ENCODE results near the gene NAV2. TPM values are rescaled to one million over a fixed set of nuclear protein-coding genes. Genes with fewer than 3 reads are reported as not detected.

The NAV2 gene
- total RNA-seq, 3 donors from 2014 or later, result 21.9 to 65.9 (median 30.9) TPM

DNA sequence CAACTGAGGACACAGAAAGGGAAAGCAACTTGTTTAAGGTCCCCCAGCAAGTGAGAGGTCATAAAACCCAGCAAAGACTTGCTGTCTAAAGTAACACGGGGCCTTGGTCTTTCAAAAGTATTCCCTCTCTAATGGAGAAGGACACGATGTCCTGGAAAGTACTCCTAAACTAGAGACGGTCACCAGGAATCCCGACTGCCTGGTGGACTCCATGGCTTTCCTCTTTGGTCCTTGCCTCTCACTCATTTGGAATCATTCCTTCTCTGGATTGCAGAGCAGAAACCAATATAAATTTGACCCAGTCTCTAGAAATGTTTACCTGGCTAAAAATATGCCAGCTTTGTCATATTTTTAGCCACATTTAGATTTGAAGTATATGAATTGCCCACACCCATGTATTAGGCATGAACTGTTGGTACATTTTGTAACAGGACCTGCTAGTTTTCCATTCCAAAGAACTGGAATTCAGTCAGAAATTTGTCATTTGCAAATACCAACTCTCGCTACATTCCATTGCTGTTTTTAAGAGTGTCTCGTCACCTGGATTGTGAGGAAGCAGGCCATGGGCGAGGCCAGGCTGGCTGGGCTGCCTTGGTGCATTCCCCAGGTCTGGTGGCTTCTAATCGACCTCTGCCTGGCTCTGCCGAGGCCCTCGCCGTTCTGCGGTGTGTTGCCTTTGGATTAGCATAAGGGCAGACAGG is 12.9 kb downstream of the NAV2 start:
- Histone ChIP-seq H3K4me1 (ENCODE audit: low read depth) (no peaks in the 10 kb centered on the region), H3K4me3 (no peak overlapping the region), H3K36me3 (ENCODE audit: low read depth) (no peaks in the 10 kb centered on the region), H3K9me3 (no peaks in the 10 kb centered on the region)
- ATAC-seq, result no peak
- TF ChIP-seq, protein P1, sequence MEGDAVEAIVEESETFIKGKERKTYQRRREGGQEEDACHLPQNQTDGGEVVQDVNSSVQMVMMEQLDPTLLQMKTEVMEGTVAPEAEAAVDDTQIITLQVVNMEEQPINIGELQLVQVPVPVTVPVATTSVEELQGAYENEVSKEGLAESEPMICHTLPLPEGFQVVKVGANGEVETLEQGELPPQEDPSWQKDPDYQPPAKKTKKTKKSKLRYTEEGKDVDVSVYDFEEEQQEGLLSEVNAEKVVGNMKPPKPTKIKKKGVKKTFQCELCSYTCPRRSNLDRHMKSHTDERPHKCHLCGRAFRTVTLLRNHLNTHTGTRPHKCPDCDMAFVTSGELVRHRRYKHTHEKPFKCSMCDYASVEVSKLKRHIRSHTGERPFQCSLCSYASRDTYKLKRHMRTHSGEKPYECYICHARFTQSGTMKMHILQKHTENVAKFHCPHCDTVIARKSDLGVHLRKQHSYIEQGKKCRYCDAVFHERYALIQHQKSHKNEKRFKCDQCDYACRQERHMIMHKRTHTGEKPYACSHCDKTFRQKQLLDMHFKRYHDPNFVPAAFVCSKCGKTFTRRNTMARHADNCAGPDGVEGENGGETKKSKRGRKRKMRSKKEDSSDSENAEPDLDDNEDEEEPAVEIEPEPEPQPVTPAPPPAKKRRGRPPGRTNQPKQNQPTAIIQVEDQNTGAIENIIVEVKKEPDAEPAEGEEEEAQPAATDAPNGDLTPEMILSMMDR (IDR thresholded peaks at IDR 0.05), result no peak
- no peak for DNase-seq
- intact Hi-C loops (cut with DNase I, micrococcal nuclease), result no loop called here

DNA sequence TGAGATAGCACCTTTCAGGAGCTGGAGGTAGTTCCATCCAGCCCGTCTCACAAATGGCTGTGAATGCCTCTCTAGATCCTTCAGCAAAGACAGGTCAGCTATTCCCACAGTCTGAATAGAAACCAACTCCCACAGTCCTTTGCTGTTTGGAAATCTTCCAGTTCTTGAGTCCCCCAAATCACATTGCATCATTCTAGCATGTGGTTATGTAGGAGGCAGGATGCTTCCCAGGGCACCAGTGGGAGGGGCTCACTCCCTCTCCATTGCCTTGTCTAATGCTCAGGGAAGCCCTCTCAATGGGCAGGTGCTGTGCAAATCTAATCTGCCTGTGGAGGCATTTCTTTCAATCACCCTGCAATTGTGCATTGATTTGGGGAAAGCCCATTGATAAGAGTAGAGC is 14.6 kb downstream of the NAV2 start:
- Histone ChIP-seq H3K36me3 (ENCODE audit: low read depth) (no peaks in the 10 kb centered on the region), H3K9me3 (no peaks in the 10 kb centered on the region), H3K4me1 (ENCODE audit: low read depth) (no peaks in the 10 kb centered on the region), H3K4me3 (no peak overlapping the region)
- ATAC-seq (no peak), DNase-seq (no peak)
- intact Hi-C loops (cut with DNase I, micrococcal nuclease), result no loop called here
- TF ChIP-seq, protein P1 (IDR thresholded peaks at IDR 0.05), result no peak

DNA sequence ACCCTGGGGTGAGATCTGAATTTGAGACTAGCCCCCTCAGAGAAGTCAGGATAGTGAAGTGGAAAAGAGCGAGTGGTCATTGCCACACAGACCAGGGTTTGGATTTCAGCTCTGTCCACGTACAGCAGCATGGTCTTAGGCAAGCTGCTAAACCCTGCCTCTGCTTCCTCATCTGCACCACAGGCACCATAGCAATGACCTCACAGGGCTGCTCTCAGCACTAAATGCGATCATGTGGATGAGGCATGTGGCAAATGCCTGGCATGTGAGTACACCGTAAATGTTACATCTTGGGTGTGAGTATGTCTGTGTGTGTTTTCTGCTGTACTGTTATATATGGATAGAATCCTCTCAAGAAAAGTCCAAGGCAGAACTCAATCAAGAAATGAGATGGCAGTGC is 15.8 kb downstream of the NAV2 start:
- DNase-seq (no peak), ATAC-seq (no peak)
- H3K4me1 ChIP-seq (ENCODE audit: low read depth), result no peaks in the 10 kb centered on the region
- TF ChIP-seq, protein P1 (IDR thresholded peaks at IDR 0.05), result no peak
- intact Hi-C loops (cut with DNase I, micrococcal nuclease), result no loop called here
- no peaks in the 10 kb centered on the region for H3K36me3 ChIP-seq (ENCODE audit: low read depth)
- H3K9me3 ChIP-seq, result no peaks in the 10 kb centered on the region
- no peak overlapping the region for H3K4me3 ChIP-seq

DNA sequence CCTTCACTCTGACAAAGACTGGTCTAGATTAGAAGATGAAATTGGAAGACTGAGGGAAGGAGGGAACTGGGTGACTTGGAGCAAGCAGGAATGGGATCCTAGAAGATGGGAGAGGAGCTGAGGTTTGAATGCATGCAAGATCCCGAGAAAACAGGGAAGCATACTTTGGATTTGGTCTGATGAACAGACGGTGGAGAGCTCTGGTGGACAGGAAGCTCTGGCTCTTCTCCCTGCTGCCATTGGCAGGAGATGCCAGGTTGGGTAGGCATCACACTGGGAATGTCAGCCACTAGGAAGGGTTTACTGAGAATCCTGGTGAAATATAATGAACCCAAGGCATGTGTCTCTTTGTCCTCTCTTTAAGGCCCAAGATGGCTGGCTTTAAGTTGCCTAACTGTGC is 16.5 kb downstream of the NAV2 start:
- ATAC-seq (no peak), DNase-seq (no peak)
- no peaks in the 10 kb centered on the region for H3K4me1 ChIP-seq (ENCODE audit: low read depth)
- TF ChIP-seq, protein P1 (IDR thresholded peaks at IDR 0.05), result no peak
- no peaks in the 10 kb centered on the region for H3K36me3 ChIP-seq (ENCODE audit: low read depth)
- H3K9me3 ChIP-seq, result no peaks in the 10 kb centered on the region
- intact Hi-C loops (cut with DNase I, micrococcal nuclease), result no loop called here
- no peak overlapping the region for H3K4me3 ChIP-seq

DNA sequence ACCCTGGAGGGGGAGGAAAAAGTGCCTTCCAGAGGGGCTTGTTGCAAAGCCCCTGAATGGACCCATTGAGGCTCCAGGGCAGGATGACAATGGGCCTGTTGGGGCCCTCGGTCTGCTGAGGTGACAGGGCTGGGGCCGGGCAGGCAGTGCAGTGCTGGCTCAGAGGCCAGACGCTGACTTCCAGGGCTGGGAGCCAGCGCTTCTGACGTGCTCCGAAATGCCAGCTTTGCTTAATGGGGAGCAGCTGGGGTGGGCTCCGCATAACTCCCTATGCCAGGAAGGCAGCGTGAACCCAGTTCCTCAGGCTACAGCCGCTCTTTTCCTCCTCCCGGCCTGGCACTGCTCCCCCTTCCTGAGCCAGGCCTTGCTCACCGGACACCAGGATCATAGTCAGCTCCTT is 17.7 kb downstream of the NAV2 start:
- H3K4me1 ChIP-seq (ENCODE audit: low read depth), result no peaks in the 10 kb centered on the region
- H3K9me3 ChIP-seq, result no peaks in the 10 kb centered on the region
- intact Hi-C loops (cut with DNase I, micrococcal nuclease), result no loop called here
- DNase-seq (no peak), ATAC-seq (no peak)
- no peaks in the 10 kb centered on the region for H3K36me3 ChIP-seq (ENCODE audit: low read depth)
- TF ChIP-seq, protein P1 (IDR thresholded peaks at IDR 0.05), result no peak
- H3K4me3 ChIP-seq, result no peak overlapping the region

DNA sequence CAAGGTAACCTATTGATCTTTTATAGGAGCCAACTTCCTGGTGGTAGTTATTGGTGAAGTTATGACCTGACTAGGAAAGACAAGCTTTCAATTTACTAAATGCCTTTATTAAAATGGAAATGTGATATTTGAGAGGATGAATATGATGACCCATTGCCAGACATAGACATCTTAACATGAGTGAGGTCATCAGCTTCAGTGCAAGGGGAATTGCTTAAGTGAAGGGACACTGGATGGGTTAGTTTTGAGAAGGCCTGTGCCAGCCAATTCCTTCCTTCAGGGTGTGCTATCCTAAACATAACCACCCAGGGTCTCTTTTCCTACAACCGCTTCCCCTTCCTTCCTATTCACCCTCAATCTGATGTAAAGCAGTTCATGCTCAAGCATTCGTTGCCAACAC is 21.5 kb downstream of the NAV2 start:
- intact Hi-C loops (cut with DNase I, micrococcal nuclease), result no loop called here
- no peaks in the 10 kb centered on the region for H3K9me3 ChIP-seq
- TF ChIP-seq, protein P1 (IDR thresholded peaks at IDR 0.05), result no peak

More for the DNA sequence above, 21.5 kb downstream of the NAV2 start:
- no peak overlapping the region for H3K4me3 ChIP-seq
- no peaks in the 10 kb centered on the region for H3K36me3 ChIP-seq (ENCODE audit: low read depth)
- no peaks in the 10 kb centered on the region for H3K4me1 ChIP-seq (ENCODE audit: low read depth)
- no peak for DNase-seq
- no peak for ATAC-seq

Data from mucosa of descending colon (tissue), 3 donors.